Gastrocnemius medialis (tissue), 4 donors: Measurements from ENCODE around the gene PSMD1.

Experiments used
- POLR2A ChIP-seq, 2 donors: fragments of 450-650 bp; IDR thresholded peaks; one replicate each; pipeline ENCODE4 v1.6.1; 2017; ENCODE audit warnings: antibody characterized with exemption in 2 of 2, mild to moderate bottlenecking in 2 of 2, moderate library complexity in 2 of 2
- TF ChIP-seq, protein P1 (sequence below), 5 experiments: fragments of 450-650 bp in 3 of 5; fragments of 200-600 bp in 2 of 5; sonication (generic) in 2 of 5; IDR thresholded peaks in 4 of 5; conservative IDR thresholded peaks in 1 of 5; 1 replicate in 4 of 5; 2 replicates in 1 of 5; pipeline ENCODE4 v1.5.1; 2016 to 2019; ENCODE audit warnings: antibody characterized with exemption in 5 of 5, mild to moderate bottlenecking in 3 of 5, moderate library complexity in 3 of 5

DNA sequence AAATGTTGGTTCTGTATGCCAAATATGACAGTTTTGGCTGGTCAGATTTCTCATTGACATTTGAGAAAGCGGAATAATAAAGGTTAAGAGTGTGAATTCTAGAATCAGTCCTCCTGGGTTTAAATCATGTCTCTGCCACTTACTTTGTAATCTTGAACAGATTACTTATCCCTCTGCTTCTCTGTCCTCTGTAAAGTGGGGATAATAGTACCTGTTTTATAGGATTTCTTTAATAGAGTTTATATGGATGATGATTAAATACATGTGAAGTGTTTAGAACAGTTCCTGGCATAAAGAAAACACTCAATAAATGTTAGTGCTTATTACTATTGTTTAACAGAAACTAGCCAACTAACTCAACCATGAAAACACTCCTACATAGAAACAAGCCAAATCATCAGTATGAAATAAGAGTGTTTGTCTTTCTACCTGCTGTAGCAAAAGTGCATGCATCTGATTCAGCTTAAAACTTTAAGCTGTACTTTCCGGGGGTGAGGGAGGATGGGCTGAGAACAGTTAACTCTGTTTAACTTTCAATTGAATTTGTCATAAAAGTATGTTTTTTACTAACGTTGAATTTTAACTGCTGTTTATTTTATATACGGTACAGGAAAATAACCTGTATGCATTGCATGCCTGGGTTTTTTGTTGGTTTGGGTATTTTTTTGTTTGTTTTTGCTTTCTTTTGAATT, 61.4 kb downstream of the PSMD1 start:
- TF ChIP-seq, protein P1, sequence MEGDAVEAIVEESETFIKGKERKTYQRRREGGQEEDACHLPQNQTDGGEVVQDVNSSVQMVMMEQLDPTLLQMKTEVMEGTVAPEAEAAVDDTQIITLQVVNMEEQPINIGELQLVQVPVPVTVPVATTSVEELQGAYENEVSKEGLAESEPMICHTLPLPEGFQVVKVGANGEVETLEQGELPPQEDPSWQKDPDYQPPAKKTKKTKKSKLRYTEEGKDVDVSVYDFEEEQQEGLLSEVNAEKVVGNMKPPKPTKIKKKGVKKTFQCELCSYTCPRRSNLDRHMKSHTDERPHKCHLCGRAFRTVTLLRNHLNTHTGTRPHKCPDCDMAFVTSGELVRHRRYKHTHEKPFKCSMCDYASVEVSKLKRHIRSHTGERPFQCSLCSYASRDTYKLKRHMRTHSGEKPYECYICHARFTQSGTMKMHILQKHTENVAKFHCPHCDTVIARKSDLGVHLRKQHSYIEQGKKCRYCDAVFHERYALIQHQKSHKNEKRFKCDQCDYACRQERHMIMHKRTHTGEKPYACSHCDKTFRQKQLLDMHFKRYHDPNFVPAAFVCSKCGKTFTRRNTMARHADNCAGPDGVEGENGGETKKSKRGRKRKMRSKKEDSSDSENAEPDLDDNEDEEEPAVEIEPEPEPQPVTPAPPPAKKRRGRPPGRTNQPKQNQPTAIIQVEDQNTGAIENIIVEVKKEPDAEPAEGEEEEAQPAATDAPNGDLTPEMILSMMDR (IDR thresholded peaks at IDR 0.05 in 4 of 5, conservative IDR thresholded peaks at IDR 0.05 in 1 of 5): no peak
- TF ChIP-seq POLR2A (IDR thresholded peaks at IDR 0.05): no peak
